Panc1 (cell line): ENCODE data around the gene MBNL2. TPM values are rescaled to one million over a fixed set of nuclear protein-coding genes. Genes with fewer than 3 reads are reported as not detected.

ENCODE experiments used
- ATAC-seq: fragments of 200-7000 bp; cut with Tn5 transposase; 2 replicates; pipeline ENCODE4 v1.9.1; 2020; ENCODE audit warnings: mild to moderate bottlenecking, moderate library complexity
- BruUV-seq: library from RNA; stranded (reverse); fragments of 400-500 nt; replicated peaks from 2 replicates; lab custom pipeline; 2021; lab: Mats Ljungman, UMichigan
- CTCF ChIA-PET: fragments of 300-600 bp; sonication (Branson Sonifier 250); formaldehyde crosslinking; loops from one replicate; lab custom pipeline; 2022; ENCODE audit warnings: antibody characterized with exemption; lab: Charles Lee
- POLR2A ChIA-PET: fragments of 300-600 bp; sonication (Branson Sonifier 250); formaldehyde crosslinking; loops from one replicate; lab custom pipeline; 2022; ENCODE audit warnings: antibody characterized with exemption; lab: Charles Lee
- DNase-seq: peaks from one replicate; pipeline ENCODE4 v3.0.0-alpha.2; 2010; ENCODE audit warnings: low read depth, low spot score
- H3K27ac ChIP-seq: 2 replicates; pipeline ENCODE4 v1.5.1; 2011; ENCODE audit warnings: mild to moderate bottlenecking, low read length, inconsistent platforms
- H3K27me3 ChIP-seq: fragments of 200-500 bp; sonication (Bioruptor generic); 2 replicates; pipeline ENCODE4 v1.6.0; 2014; ENCODE audit warnings: low read length, inconsistent platforms; ENCODE audit not compliant: control insufficient read depth, insufficient read depth
- H3K36me3 ChIP-seq: fragments of 200-500 bp; sonication (Bioruptor generic); 2 replicates; pipeline ENCODE4 v1.5.1; 2014; ENCODE audit warnings: inconsistent platforms, mild to moderate bottlenecking, low read length, moderate library complexity; ENCODE audit not compliant: control insufficient read depth, insufficient read depth
- H3K4me1 ChIP-seq: 2 replicates; pipeline ENCODE4 v1.5.1; 2011; ENCODE audit warnings: inconsistent platforms, mild to moderate bottlenecking, low read length, moderate library complexity; ENCODE audit not compliant: control insufficient read depth, insufficient read depth
- H3K4me3 ChIP-seq, 2 experiments: 2 replicates each; pipeline ENCODE4 v1.5.1; 2011 to 2012; ENCODE audit warnings: low read depth in 2 of 2, low read length in 2 of 2, mild to moderate bottlenecking in 2 of 2, inconsistent platforms in 1 of 2, moderate library complexity in 1 of 2
- H3K9me3 ChIP-seq: fragments of 200-500 bp; sonication (Bioruptor generic); 2 replicates; pipeline ENCODE4 v1.5.1; 2014; ENCODE audit warnings: low read depth, mild to moderate bottlenecking, inconsistent platforms, low read length, moderate library complexity; ENCODE audit not compliant: control insufficient read depth, insufficient read depth
- POLR2AphosphoS5 ChIP-seq: IDR thresholded peaks from 2 replicates; pipeline ENCODE4 v1.6.1; 2012; ENCODE audit warnings: mild to moderate bottlenecking, low read depth, low read length, moderate library complexity
- SIN3A ChIP-seq: IDR thresholded peaks from 2 replicates; pipeline ENCODE4 v1.6.1; 2012; ENCODE audit warnings: low read depth, mild to moderate bottlenecking, low read length, moderate library complexity, borderline replicate concordance; ENCODE audit not compliant: insufficient read depth
- TCF7L2 ChIP-seq: IDR thresholded peaks from 2 replicates; pipeline ENCODE4 v1.6.1; 2011; ENCODE audit warnings: mild to moderate bottlenecking, low read depth, low read length, inconsistent platforms
- in situ Hi-C: cut with HindIII; loops from 2 replicates; pipeline ENCODE4 v1.10.0; 2016; ENCODE audit warnings: low sequenced_read_pairs, low pct_unique_long_range_greater_than_20kb
- intact Hi-C: fragments of 100-400 bp; cut with micrococcal nuclease; formaldehyde crosslinking; loops from one replicate; pipeline ENCODE4 v1.10.0; 2022; ENCODE audit not compliant: unreplicated experiment
- total RNA-seq: library from RNA; stranded (reverse); gene quantifications from one replicate; pipeline ENCODE4 v1.2.1, GENCODE V29; 2021; ENCODE audit not compliant: unreplicated experiment
- TF ChIP-seq, protein P1 (sequence below): fragments of 450-650 bp; IDR thresholded peaks from 2 replicates; pipeline ENCODE4 v1.5.1; 2017; ENCODE audit warnings: mild to moderate bottlenecking
- TF ChIP-seq, protein P2 (sequence below), 2 experiments: IDR thresholded peaks; 2 replicates each; pipeline ENCODE4 v1.6.1; 2011 to 2012; ENCODE audit warnings: low read depth in 2 of 2, control low read depth in 1 of 2, low read length in 1 of 2, mild to moderate bottlenecking in 1 of 2, moderate library complexity in 1 of 2; ENCODE audit not compliant: insufficient read depth in 1 of 2

The MBNL2 gene
- total RNA-seq, 1 experiment from 2014 or later: 103 TPM

DNA sequence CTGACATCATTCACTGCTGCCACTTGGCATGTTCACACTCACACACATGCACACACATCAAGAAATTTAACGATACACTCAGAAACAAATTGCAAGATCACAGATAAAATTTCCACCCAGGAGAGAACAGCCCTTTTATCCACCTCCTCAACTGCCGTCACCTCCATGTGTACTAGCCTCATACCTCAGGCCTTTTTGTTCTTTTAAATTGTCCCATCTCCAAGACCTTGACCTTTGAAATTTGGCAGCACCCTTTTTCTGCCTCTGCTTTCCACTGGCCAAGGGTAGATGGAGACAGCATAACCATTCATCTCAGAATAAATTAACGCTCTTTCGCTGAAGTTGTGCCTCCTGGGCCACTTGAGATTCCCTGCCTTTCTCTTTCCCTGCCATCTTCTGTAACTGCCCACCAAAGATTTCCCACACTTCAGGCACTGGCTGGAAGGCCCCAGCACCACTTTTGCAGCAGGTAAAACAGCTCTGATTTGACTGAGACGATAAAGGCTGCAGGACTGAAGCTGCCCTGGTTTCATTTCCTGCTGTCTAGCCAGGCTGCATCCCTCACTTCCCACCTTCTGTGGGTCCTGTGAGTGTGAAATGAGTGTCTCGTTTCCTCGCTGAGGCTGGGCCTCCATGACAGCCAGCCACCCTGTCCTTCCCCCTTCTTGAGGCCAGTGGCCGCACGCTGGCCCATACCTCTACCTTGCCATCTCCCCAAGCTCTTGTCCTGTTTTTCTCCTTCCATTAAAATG lies 39.3 kb downstream of the MBNL2 start:
- POLR2A ChIA-PET: interaction anchor here (1.4 kb wide), 1 partner anchor 37 kb away, joined by 20 read pairs; no protein-coding TSS in a partner anchor
- Histone ChIP-seq H3K36me3 (peaks cover 3% of the 10 kb centered on the region), H3K4me1 (peaks cover 94% of the 10 kb centered on the region), H3K27ac (peak overlapping the region; percentile 100), H3K27me3 (no peaks in the 10 kb centered on the region), H3K4me3 (no peak overlapping the region), H3K9me3 (no peaks in the 10 kb centered on the region)
- in situ Hi-C loops (no loop called here), intact Hi-C loops (loop anchor here (5.0 kb wide), 1 partner anchor 39 kb away; the partner anchor contains the start of gene MBNL2)
- BruUV-seq: no TSS peak
- CTCF ChIA-PET: no interaction called here
- no peak for ATAC-seq
- no peak for DNase-seq
- TF ChIP-seq, protein P1, sequence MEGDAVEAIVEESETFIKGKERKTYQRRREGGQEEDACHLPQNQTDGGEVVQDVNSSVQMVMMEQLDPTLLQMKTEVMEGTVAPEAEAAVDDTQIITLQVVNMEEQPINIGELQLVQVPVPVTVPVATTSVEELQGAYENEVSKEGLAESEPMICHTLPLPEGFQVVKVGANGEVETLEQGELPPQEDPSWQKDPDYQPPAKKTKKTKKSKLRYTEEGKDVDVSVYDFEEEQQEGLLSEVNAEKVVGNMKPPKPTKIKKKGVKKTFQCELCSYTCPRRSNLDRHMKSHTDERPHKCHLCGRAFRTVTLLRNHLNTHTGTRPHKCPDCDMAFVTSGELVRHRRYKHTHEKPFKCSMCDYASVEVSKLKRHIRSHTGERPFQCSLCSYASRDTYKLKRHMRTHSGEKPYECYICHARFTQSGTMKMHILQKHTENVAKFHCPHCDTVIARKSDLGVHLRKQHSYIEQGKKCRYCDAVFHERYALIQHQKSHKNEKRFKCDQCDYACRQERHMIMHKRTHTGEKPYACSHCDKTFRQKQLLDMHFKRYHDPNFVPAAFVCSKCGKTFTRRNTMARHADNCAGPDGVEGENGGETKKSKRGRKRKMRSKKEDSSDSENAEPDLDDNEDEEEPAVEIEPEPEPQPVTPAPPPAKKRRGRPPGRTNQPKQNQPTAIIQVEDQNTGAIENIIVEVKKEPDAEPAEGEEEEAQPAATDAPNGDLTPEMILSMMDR: no peak
- no peak for TF ChIP-seq TCF7L2
- TF ChIP-seq POLR2AphosphoS5: no peak
- TF ChIP-seq, protein P2, sequence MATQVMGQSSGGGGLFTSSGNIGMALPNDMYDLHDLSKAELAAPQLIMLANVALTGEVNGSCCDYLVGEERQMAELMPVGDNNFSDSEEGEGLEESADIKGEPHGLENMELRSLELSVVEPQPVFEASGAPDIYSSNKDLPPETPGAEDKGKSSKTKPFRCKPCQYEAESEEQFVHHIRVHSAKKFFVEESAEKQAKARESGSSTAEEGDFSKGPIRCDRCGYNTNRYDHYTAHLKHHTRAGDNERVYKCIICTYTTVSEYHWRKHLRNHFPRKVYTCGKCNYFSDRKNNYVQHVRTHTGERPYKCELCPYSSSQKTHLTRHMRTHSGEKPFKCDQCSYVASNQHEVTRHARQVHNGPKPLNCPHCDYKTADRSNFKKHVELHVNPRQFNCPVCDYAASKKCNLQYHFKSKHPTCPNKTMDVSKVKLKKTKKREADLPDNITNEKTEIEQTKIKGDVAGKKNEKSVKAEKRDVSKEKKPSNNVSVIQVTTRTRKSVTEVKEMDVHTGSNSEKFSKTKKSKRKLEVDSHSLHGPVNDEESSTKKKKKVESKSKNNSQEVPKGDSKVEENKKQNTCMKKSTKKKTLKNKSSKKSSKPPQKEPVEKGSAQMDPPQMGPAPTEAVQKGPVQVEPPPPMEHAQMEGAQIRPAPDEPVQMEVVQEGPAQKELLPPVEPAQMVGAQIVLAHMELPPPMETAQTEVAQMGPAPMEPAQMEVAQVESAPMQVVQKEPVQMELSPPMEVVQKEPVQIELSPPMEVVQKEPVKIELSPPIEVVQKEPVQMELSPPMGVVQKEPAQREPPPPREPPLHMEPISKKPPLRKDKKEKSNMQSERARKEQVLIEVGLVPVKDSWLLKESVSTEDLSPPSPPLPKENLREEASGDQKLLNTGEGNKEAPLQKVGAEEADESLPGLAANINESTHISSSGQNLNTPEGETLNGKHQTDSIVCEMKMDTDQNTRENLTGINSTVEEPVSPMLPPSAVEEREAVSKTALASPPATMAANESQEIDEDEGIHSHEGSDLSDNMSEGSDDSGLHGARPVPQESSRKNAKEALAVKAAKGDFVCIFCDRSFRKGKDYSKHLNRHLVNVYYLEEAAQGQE (IDR thresholded peaks at IDR 0.05; ENCODE audit: insufficient read depth in 1 of 2, low read depth in 2 of 2, low read length in 1 of 2): no peak
- TF ChIP-seq SIN3A: no peak

DNA sequence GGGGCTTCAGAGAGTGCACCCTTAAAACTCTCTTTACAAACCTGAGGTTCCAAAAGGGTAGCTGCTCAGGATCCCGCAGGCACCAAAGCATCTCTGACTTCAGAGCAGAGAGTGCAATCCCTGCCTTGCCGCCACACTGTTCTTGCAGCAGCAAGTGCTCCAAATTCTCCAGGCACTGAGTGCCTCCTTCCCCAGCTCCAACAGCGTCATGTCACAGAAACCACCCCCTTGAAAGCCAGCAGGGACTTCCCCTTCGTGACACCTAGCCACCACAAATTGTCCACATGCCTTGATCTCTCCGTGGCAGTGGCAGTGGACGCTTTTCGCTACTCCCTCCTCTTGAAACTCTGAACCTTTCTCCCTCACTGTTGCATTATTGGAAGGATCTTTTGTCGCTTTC lies 39.9 kb downstream of the MBNL2 start:
- Histone ChIP-seq H3K36me3 (peaks cover 3% of the 10 kb centered on the region), H3K9me3 (no peaks in the 10 kb centered on the region), H3K27me3 (no peaks in the 10 kb centered on the region), H3K4me3 (no peak overlapping the region), H3K4me1 (peaks cover 94% of the 10 kb centered on the region), H3K27ac (peak overlapping the region; percentile 100)
- DNase-seq (no peak), ATAC-seq (no peak)
- intact Hi-C loops: loop anchor here (5.0 kb wide), 1 partner anchor 40 kb away; the partner anchor contains the start of gene MBNL2
- in situ Hi-C loops: no loop called here
- BruUV-seq: no TSS peak
- CTCF ChIA-PET: interaction anchor here (0.6 kb wide), 1 partner anchor 111 kb away, joined by 4 read pairs; no protein-coding TSS in a partner anchor
- POLR2A ChIA-PET: interaction anchor here (1.4 kb wide), 1 partner anchor 38 kb away, joined by 20 read pairs; no protein-coding TSS in a partner anchor
- no peak for TF ChIP-seq TCF7L2
- TF ChIP-seq, protein P1: no peak
- TF ChIP-seq SIN3A: no peak
- TF ChIP-seq, protein P2 (IDR thresholded peaks at IDR 0.05; ENCODE audit: insufficient read depth in 1 of 2, low read depth in 2 of 2, low read length in 1 of 2): no peak
- TF ChIP-seq POLR2AphosphoS5: no peak
